Measurements from ENCODE around the gene TRAPPC3.

DNA sequence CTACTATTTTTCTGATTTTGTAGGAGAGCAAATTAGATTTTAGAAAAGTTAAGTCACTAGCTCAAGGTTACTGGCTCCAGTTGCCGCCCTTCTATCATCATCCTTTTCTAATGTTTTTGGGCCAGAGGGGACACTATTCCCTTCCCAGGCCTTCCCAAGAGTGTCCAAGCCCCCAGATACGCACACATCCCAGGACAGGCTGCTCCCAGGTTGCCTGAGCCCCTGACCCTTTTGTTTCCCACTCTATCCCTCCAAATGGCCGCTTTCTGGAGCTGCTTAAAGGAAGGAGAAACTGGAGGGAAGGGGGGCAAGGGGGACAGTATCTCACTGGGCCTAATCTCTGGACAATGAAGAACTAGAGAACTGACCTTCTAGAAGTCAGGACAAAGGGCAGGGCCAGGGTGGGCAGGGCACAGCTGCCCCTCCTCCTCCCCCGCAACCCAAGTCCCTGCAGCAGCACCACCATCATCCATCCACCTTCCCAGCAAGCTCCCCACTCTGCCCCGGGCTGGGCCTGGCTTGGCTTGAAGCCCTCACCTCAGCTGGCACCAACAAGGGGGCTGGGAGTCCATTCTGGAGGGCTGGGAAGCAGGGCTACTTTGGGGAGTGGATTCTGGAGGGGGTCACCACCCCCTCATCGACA is 5.6 kb upstream of the TRAPPC3 start:
- TF ChIP-seq CTCF (IDR thresholded peaks at IDR 0.05), result no peak
- TF ChIP-seq POLR2A (IDR thresholded peaks at IDR 0.05), result no peak
- TF ChIP-seq POLR2AphosphoS5 (IDR thresholded peaks at IDR 0.05; ENCODE audit: insufficient read depth in 1 of 2, low read depth in 1 of 2), result no peak

Data from vagina (tissue), 2 donors.